Activated CD8-positive, alpha-beta memory T cell treated with anti-CD3 and anti-CD28 coated beads for 4 hours (primary cell): ENCODE measurements around the gene KIF6.

Source experiments
- DNase-seq, 2 donors: peaks; one replicate each; pipeline ENCODE4 v3.0.0-alpha.2; 2020; ENCODE audit warnings: low read depth in 2 of 2

The KIF6 gene

GRCh38 chr6:39421383-39422225 is 303.6 kb downstream of the KIF6 start:
- DNase-seq: no peak

- no peak for DNase-seq
These were observed 304.6 kb downstream of the KIF6 start for GRCh38 chr6:39420300-39421265.

GRCh38 chr6:39419607-39420006 is 305.6 kb downstream of the KIF6 start:
- DNase-seq: no peak

GRCh38 chr6:39417440-39417839 is 307.8 kb downstream of the KIF6 start:
- DNase-seq: no peak

- no peak for DNase-seq
These were observed 308.5 kb downstream of the KIF6 start for GRCh38 chr6:39416728-39417127.

GRCh38 chr6:39416026-39416425 is 309.2 kb downstream of the KIF6 start:
- DNase-seq: no peak

GRCh38 chr6:39415482-39415881 is 309.7 kb downstream of the KIF6 start:
- no peak for DNase-seq

GRCh38 chr6:39411465-39411864 is 313.7 kb downstream of the KIF6 start:
- DNase-seq: no peak

- DNase-seq: no peak
These were observed 314.2 kb downstream of the KIF6 start for GRCh38 chr6:39411001-39411400.

- no peak for DNase-seq
These were observed 315.3 kb downstream of the KIF6 start for GRCh38 chr6:39409889-39410288.

- DNase-seq: no peak
These were observed 317.7 kb downstream of the KIF6 start for GRCh38 chr6:39407446-39407993.

GRCh38 chr6:39404312-39404711 is 320.9 kb downstream of the KIF6 start:
- no peak for DNase-seq

- no peak for DNase-seq
These were observed 321.9 kb downstream of the KIF6 start for GRCh38 chr6:39403304-39403703.

- DNase-seq: no peak
These were observed 322.9 kb downstream of the KIF6 start for GRCh38 chr6:39402239-39402751.

- DNase-seq: no peak
These were observed 323.8 kb downstream of the KIF6 start for GRCh38 chr6:39401376-39401775.

GRCh38 chr6:39400026-39400425 is 325.2 kb downstream of the KIF6 start:
- no peak for DNase-seq

- DNase-seq: no peak
These were observed 328.4 kb downstream of the KIF6 start for GRCh38 chr6:39396854-39397253.

- no peak for DNase-seq
These were observed 332.1 kb downstream of the KIF6 start for GRCh38 chr6:39393075-39393474.

- no peak for DNase-seq
These were observed 334.0 kb downstream of the KIF6 start for GRCh38 chr6:39391182-39391581.

- no peak for DNase-seq
These were observed 335.8 kb downstream of the KIF6 start for GRCh38 chr6:39389484-39389767.

- DNase-seq: no peak
These were observed 336.4 kb downstream of the KIF6 start for GRCh38 chr6:39388606-39389483.
